Measurements from ENCODE around the gene ARID3A. TPM values are rescaled to one million over a fixed set of nuclear protein-coding genes. Genes with fewer than 3 reads are reported as not detected.

The ARID3A gene
- total RNA-seq, 3 donors from 2014 or later (not counting 1 experiment from before 2014, with no cell fraction given): 15.9 to 24.6 (median 24.2) TPM

- Mint-ChIP-seq H3K27ac (no peak overlapping the region), H3K4me3 (no peak overlapping the region), H3K27me3 (ENCODE audit: low read depth in 2 of 2) (peaks cover 16 to 22% of the 10 kb centered on the region in 2 donors), H3K36me3 (no peaks in the 10 kb centered on the region), H3K9me3 (no peaks in the 10 kb centered on the region), H3K4me1 (peaks cover 0 to 13% of the 10 kb centered on the region in 2 donors)
- H3K36me3 ChIP-seq (ENCODE audit: control insufficient read depth, insufficient read depth, low read length): no peaks in the 10 kb centered on the region
- H3K9me3 ChIP-seq (ENCODE audit: control insufficient read depth, insufficient read depth, low read length): no peaks in the 10 kb centered on the region
- no peak overlapping the region for H3K27ac ChIP-seq (ENCODE audit: low read length)
- ATAC-seq: no peak
- no peak overlapping the region for H3K4me3 ChIP-seq (ENCODE audit: low read length)
- H3K4me1 ChIP-seq (ENCODE audit: control insufficient read depth, insufficient read depth, low read length): peaks cover 16% of the 10 kb centered on the region
- DNase-seq: no peak
- peaks cover 24% of the 10 kb centered on the region for H3K27me3 ChIP-seq (ENCODE audit: control insufficient read depth, insufficient read depth, low read length)
- TF ChIP-seq CTCF (IDR thresholded peaks at IDR 0.05): no peak
- intact Hi-C loops (cut with micrococcal nuclease): no loop called here
- 82% methylated on average over 4 of the region's 4 CpGs for WGBS (ENCODE audit: insufficient coverage)
Measured at GRCh38 chr19:1002600-1002999, 76.8 kb downstream of the ARID3A start.

GRCh38 chr19:1003283-1003682, 77.4 kb downstream of the ARID3A start:
- Mint-ChIP-seq H3K27me3 (ENCODE audit: low read depth in 2 of 2) (peaks cover 16 to 19% of the 10 kb centered on the region in 2 donors), H3K4me1 (peaks cover 0 to 13% of the 10 kb centered on the region in 2 donors), H3K4me3 (no peak overlapping the region), H3K9me3 (no peaks in the 10 kb centered on the region), H3K36me3 (no peaks in the 10 kb centered on the region), H3K27ac (no peak overlapping the region)
- Histone ChIP-seq H3K36me3 (ENCODE audit: control insufficient read depth, insufficient read depth, low read length) (no peaks in the 10 kb centered on the region), H3K9me3 (ENCODE audit: control insufficient read depth, insufficient read depth, low read length) (no peaks in the 10 kb centered on the region), H3K27ac (ENCODE audit: low read length) (no peak overlapping the region), H3K4me1 (ENCODE audit: control insufficient read depth, insufficient read depth, low read length) (peaks cover 16% of the 10 kb centered on the region), H3K4me3 (ENCODE audit: low read length) (no peak overlapping the region), H3K27me3 (ENCODE audit: control insufficient read depth, insufficient read depth, low read length) (peaks cover 22% of the 10 kb centered on the region)
- 89% methylated on average over 37 of the region's 37 CpGs for WGBS (ENCODE audit: insufficient coverage)
- ATAC-seq (no peak), DNase-seq (no peak)
- intact Hi-C loops (cut with micrococcal nuclease): no loop called here
- TF ChIP-seq CTCF (IDR thresholded peaks at IDR 0.05): no peak

GRCh38 chr19:1004204-1004802, 78.5 kb downstream of the ARID3A start:
- no peaks in the 10 kb centered on the region for H3K36me3 ChIP-seq (ENCODE audit: control insufficient read depth, insufficient read depth, low read length)
- peaks cover 16% of the 10 kb centered on the region for H3K27me3 ChIP-seq (ENCODE audit: control insufficient read depth, insufficient read depth, low read length)
- Mint-ChIP-seq H3K36me3 (no peaks in the 10 kb centered on the region), H3K4me1 (peaks cover 0 to 9% of the 10 kb centered on the region in 2 donors), H3K4me3 (no peak overlapping the region), H3K27ac (no peak overlapping the region), H3K27me3 (ENCODE audit: low read depth in 2 of 2) (peaks cover 9 to 11% of the 10 kb centered on the region in 2 donors), H3K9me3 (no peaks in the 10 kb centered on the region)
- TF ChIP-seq CTCF (IDR thresholded peaks at IDR 0.05): no peak
- intact Hi-C loops (cut with micrococcal nuclease): no loop called here
- H3K9me3 ChIP-seq (ENCODE audit: control insufficient read depth, insufficient read depth, low read length): no peaks in the 10 kb centered on the region
- H3K4me1 ChIP-seq (ENCODE audit: control insufficient read depth, insufficient read depth, low read length): peaks cover 16% of the 10 kb centered on the region
- no peak overlapping the region for H3K4me3 ChIP-seq (ENCODE audit: low read length)
- ATAC-seq: no peak
- DNase-seq: no peak
- WGBS (ENCODE audit: insufficient coverage): 79% methylated on average over 32 of the region's 32 CpGs
- no peak overlapping the region for H3K27ac ChIP-seq (ENCODE audit: low read length)
